ENCODE results near the gene CRLF3.

GRCh38 chr17:30869005-30869404 lies 44.5 kb upstream of the CRLF3 start:
- TF ChIP-seq, protein P1, sequence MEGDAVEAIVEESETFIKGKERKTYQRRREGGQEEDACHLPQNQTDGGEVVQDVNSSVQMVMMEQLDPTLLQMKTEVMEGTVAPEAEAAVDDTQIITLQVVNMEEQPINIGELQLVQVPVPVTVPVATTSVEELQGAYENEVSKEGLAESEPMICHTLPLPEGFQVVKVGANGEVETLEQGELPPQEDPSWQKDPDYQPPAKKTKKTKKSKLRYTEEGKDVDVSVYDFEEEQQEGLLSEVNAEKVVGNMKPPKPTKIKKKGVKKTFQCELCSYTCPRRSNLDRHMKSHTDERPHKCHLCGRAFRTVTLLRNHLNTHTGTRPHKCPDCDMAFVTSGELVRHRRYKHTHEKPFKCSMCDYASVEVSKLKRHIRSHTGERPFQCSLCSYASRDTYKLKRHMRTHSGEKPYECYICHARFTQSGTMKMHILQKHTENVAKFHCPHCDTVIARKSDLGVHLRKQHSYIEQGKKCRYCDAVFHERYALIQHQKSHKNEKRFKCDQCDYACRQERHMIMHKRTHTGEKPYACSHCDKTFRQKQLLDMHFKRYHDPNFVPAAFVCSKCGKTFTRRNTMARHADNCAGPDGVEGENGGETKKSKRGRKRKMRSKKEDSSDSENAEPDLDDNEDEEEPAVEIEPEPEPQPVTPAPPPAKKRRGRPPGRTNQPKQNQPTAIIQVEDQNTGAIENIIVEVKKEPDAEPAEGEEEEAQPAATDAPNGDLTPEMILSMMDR (IDR thresholded peaks at IDR 0.05 in 8 of 11, conservative IDR thresholded peaks at IDR 0.05 in 3 of 11): no peak
- TF ChIP-seq POLR2AphosphoS5 (IDR thresholded peaks at IDR 0.05): no peak
